HEK293 (cell line): Measurements from ENCODE around the gene CIAO2B.

Experiments
- ATF2 ChIP-seq: fragments of 450-650 bp; formaldehyde crosslinking; IDR thresholded peaks from 2 replicates; pipeline ENCODE4 v1.5.1; 2016; ENCODE audit warnings: missing biosample characterization, missing genetic modification characterization, low read depth
- CTCF ChIP-seq: fragments of 450-650 bp; formaldehyde crosslinking; IDR thresholded peaks from 2 replicates; pipeline ENCODE4 v1.5.1; 2016; ENCODE audit warnings: missing biosample characterization, missing genetic modification characterization
- HIC1 ChIP-seq: fragments of 450-650 bp; formaldehyde crosslinking; IDR thresholded peaks from 2 replicates; pipeline ENCODE4 v1.5.1; 2016; ENCODE audit warnings: missing biosample characterization, missing genetic modification characterization
- HOXA7 ChIP-seq: sonication (generic); formaldehyde crosslinking; IDR thresholded peaks from 2 replicates; pipeline ENCODE4 v1.8.1; 2022; ENCODE audit warnings: missing genetic modification reagents, borderline replicate concordance
- PATZ1 ChIP-seq: fragments of 450-650 bp; formaldehyde crosslinking; IDR thresholded peaks from 2 replicates; pipeline ENCODE4 v1.5.1; 2016; ENCODE audit warnings: missing biosample characterization, missing genetic modification characterization
- PRDM4 ChIP-seq: fragments of 450-650 bp; formaldehyde crosslinking; IDR thresholded peaks from 2 replicates; pipeline ENCODE4 v1.5.1; 2017; ENCODE audit warnings: missing biosample characterization, missing genetic modification characterization
- REST ChIP-seq: fragments of 450-650 bp; formaldehyde crosslinking; IDR thresholded peaks from 2 replicates; pipeline ENCODE4 v1.5.1; 2016; ENCODE audit warnings: missing biosample characterization, missing genetic modification characterization
- TCF7L2 ChIP-seq: IDR thresholded peaks from 2 replicates; pipeline ENCODE4 v1.6.1; 2011; ENCODE audit warnings: low read depth, mild to moderate bottlenecking, inconsistent platforms, low read length, moderate library complexity, borderline replicate concordance
- TSHZ1 ChIP-seq: fragments of 450-650 bp; formaldehyde crosslinking; IDR thresholded peaks from 2 replicates; pipeline ENCODE4 v1.5.1; 2016; ENCODE audit warnings: missing biosample characterization, missing genetic modification characterization, borderline replicate concordance
- ZNF114 ChIP-seq: fragments of 450-650 bp; formaldehyde crosslinking; IDR thresholded peaks from 2 replicates; pipeline ENCODE4 v1.5.0; 2017; ENCODE audit warnings: missing biosample characterization, missing genetic modification characterization
- ZNF140 ChIP-seq: fragments of 450-650 bp; formaldehyde crosslinking; IDR thresholded peaks from 2 replicates; pipeline ENCODE4 v1.5.1; 2016; ENCODE audit warnings: missing biosample characterization, missing genetic modification characterization
- ZNF394 ChIP-seq: fragments of 450-650 bp; formaldehyde crosslinking; IDR thresholded peaks from 2 replicates; pipeline ENCODE4 v1.5.1; 2016; ENCODE audit warnings: missing biosample characterization, missing genetic modification characterization, mild to moderate bottlenecking, moderate library complexity, borderline replicate concordance
- ZNF404 ChIP-seq: fragments of 450-650 bp; formaldehyde crosslinking; IDR thresholded peaks from 2 replicates; pipeline ENCODE4 v1.5.1; 2017; ENCODE audit warnings: missing biosample characterization, missing genetic modification characterization
- ZNF76 ChIP-seq: fragments of 450-650 bp; formaldehyde crosslinking; IDR thresholded peaks from 2 replicates; pipeline ENCODE4; 2016; ENCODE audit warnings: low read depth, missing biosample characterization, missing genetic modification characterization, borderline replicate concordance

GRCh38 chr16:66944054-66944441, 9.8 kb upstream of the CIAO2B start:
- no peak for TF ChIP-seq ZNF394 (tag by site-specific recombination)
- TF ChIP-seq CTCF = no peak
- no peak for TF ChIP-seq ATF2
- no peak for TF ChIP-seq TSHZ1 (tag by site-specific recombination)
- TF ChIP-seq PATZ1 (tag by site-specific recombination) = no peak
- TF ChIP-seq TCF7L2 = no peak
- no peak for TF ChIP-seq REST (tag by site-specific recombination)
- TF ChIP-seq ZNF404 (tag by site-specific recombination) = no peak
- no peak for TF ChIP-seq ZNF76 (tag by site-specific recombination)
- TF ChIP-seq HIC1 (tag by site-specific recombination) = no peak
- TF ChIP-seq HOXA7 (CRISPR knock-in tag) = no peak
- no peak for TF ChIP-seq PRDM4
- TF ChIP-seq ZNF140 (tag by site-specific recombination) = no peak
- no peak for TF ChIP-seq ZNF114 (tag by site-specific recombination)
